NCI-H748 (cell line): ENCODE results near the gene NLRP10.

Experiments used
- DNase-seq: peaks from one replicate; lab custom pipeline; 2025; ENCODE audit not compliant: unreplicated experiment; lab: John Stamatoyannopoulos, UW

The NLRP10 gene

GRCh38 chr11:7974668-7975067 is 9.4 kb upstream of the NLRP10 start:
- no peak for DNase-seq

GRCh38 chr11:7973011-7973410 is 7.8 kb upstream of the NLRP10 start:
- DNase-seq = no peak

GRCh38 chr11:7971846-7972245 is 6.6 kb upstream of the NLRP10 start:
- no peak for DNase-seq

- no peak for DNase-seq
Measured at GRCh38 chr11:7969756-7970646, 4.8 kb upstream of the NLRP10 start.

GRCh38 chr11:7968686-7969085 is 3.4 kb upstream of the NLRP10 start:
- no peak for DNase-seq

- DNase-seq = no peak
Measured at GRCh38 chr11:7967826-7968225, 2.6 kb upstream of the NLRP10 start.

GRCh38 chr11:7967097-7967496 is 1.9 kb upstream of the NLRP10 start:
- DNase-seq = no peak

- DNase-seq = no peak
Measured at GRCh38 chr11:7964873-7965272, 374 bp downstream of the NLRP10 start.

- no peak for DNase-seq
Measured at GRCh38 chr11:7964261-7964660, 986 bp downstream of the NLRP10 start.

GRCh38 chr11:7955191-7955590 is 10.1 kb downstream of the NLRP10 start:
- DNase-seq = no peak

GRCh38 chr11:7949934-7950333 is 15.3 kb downstream of the NLRP10 start:
- no peak for DNase-seq

GRCh38 chr11:7944123-7944522 is 21.1 kb downstream of the NLRP10 start:
- no peak for DNase-seq

GRCh38 chr11:7941608-7942007 is 23.6 kb downstream of the NLRP10 start, which contains the start of gene OR10A3:
Gene OR10A3, minus strand, starts transcription at chr11:7941708. Its CDS starts 2,188 bp downstream, at chr11:7939520.
- DNase-seq = no peak

GRCh38 chr11:7941146-7941545 is 24.1 kb downstream of the NLRP10 start:
- no peak for DNase-seq

GRCh38 chr11:7936615-7937014 is 28.6 kb downstream of the NLRP10 start:
- peak; percentile 19 for DNase-seq

GRCh38 chr11:7931168-7931567 is 34.1 kb downstream of the NLRP10 start, which contains the start of gene OR10A6:
Gene OR10A6, minus strand, starts transcription at chr11:7931268. Its CDS starts 2,606 bp downstream, at chr11:7928662.
- DNase-seq = no peak

GRCh38 chr11:7927635-7928034 is 37.6 kb downstream of the NLRP10 start:
- DNase-seq = no peak

- no peak for DNase-seq
Measured at GRCh38 chr11:7924536-7924935, 40.7 kb downstream of the NLRP10 start.

GRCh38 chr11:7918141-7918540 is 47.1 kb downstream of the NLRP10 start:
- DNase-seq = no peak
